KBM-7 (cell line): ENCODE results near the gene RUFY3.
"Not testable (repeated sequence)": the region's sequence is repeated elsewhere in the genome, so short reads cannot be mapped to it uniquely, and the experiment has no call there.

Experiments
- DNase-seq: peaks from one replicate; pipeline ENCODE4 v3.0.0-alpha.2; 2015
- in situ Hi-C: fragments of 300-500 bp; cut with MboI; formaldehyde crosslinking; loops from 2 replicates; pipeline ENCODE4 v1.14.3; 2020; ENCODE audit warnings: low sequenced_read_pairs, low pct_unique_long_range_greater_than_20kb, mixed read lengths

RUFY3 gene

DNA sequence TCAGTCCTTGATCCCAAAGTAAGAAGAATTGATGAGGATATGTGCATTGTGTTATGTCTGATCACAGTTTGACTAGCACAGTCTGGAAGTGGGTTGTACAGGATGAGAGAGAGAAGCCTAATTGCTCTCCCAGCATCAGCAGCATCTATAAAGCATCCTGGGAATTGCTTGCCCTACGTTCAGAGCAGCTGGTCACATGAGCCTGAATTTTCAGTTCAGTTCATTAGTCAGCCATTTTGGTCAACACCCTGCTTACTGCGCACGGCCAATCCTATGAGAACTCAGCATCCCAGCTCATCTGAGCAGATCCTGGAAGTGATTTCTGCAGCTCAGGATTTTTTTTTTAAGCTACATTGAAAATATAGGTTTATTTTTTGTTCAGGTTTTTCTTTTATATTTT is at the start of gene RUFY3:
TSS of gene RUFY3 (plus strand) at position 218 of the 400 bp plus-strand sequence. CDS start 610 bp downstream, outside the sequence.
- no peak for DNase-seq
- in situ Hi-C loops, result no loop called here

DNA sequence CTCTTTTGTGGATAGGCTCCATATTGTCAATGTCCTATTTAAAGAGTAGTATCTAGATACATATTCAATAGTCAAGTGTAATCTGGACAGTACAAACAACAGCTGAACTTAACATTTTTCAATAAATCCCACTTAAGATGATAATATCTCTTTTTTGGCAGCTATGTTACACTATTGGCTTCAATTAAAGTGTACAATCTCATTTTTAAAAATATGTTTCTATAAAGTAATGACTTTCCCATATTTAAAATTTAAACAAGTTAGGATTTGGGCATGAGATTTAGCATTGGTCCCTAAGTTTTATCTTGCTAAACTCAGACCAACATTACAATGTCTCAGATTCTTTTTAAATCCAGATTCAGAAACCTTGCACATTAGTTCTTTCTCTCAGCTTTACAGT is 47.6 kb upstream of the RUFY3 start:
- DNase-seq, result no peak
- in situ Hi-C loops, result no loop called here

- in situ Hi-C loops, result no loop called here
- no peak for DNase-seq
Measured at GRCh38 chr4:70674731-70675130, 47.0 kb upstream of the RUFY3 start.

DNA sequence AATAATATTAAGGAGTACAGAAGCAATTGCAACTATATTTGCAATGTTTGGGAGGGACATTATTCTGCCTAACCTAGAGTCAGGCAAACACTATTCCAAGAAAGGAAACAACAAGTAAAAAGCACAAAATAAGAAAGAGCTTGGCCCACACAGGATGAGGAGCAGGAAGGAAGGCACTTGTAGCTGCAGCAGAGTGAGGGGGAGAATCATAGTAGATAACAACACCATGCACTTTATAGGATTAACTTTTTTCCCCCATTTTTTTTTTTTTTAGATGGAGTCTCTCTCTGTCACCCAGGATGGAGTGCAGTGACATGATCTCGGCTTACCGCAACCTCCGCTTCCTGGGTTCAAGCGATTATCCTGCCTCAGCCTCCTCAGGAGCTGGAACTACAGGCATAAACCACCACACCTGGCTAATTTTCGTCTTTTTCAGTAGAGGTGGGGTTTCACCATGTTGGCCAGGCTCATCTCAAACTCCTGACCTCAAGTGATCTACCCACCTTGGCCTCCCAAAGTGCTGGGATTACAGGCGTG is 45.1 kb upstream of the RUFY3 start:
- in situ Hi-C loops, result no loop called here
- no peak for DNase-seq

DNA sequence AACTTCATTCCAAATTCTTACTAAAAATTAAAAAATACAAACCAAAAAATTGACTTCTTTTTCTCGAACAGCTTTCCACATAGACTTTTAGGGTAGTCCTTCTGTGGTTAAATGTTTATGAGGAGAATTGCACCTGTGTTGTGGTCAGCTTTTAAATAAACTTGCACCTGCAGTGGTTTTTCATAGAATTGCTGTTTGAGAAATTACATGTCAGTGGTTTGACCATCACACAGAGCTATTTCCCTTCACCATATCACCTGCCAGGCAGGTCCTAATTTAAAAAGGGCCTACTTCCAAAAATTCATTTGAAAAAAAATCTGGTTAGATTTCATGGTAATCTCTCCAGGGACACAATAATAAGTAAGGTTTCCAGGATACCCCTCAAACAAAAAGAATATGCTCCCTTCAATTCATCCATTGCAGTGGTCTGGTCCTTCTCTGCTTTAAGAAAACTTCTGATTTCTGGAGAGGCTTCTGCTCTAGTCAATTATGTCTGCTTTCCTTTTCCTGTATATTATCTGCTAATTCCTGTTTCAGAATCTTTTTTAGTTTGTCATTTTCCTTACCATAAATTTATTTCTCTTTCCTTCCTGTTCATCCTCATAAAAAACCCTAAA is 43.3 kb upstream of the RUFY3 start:
- in situ Hi-C loops, result no loop called here
- DNase-seq, result no peak

GRCh38 chr4:70680934-70681333 is 40.8 kb upstream of the RUFY3 start:
- no peak for DNase-seq
- in situ Hi-C loops, result no loop called here

- no peak for DNase-seq
- in situ Hi-C loops, result no loop called here
Measured at GRCh38 chr4:70681704-70682103, 40.1 kb upstream of the RUFY3 start.

- in situ Hi-C loops, DNase-seq: not testable (repeated sequence)
Measured at GRCh38 chr4:70682142-70682541, 39.6 kb upstream of the RUFY3 start.

GRCh38 chr4:70687392-70687791 is 34.4 kb upstream of the RUFY3 start:
- in situ Hi-C loops, result no loop called here
- DNase-seq, result no peak

- in situ Hi-C loops, result no loop called here
Measured at GRCh38 chr4:70687821-70688794, 33.7 kb upstream of the RUFY3 start, which contains the start of gene UTP3. TSS of gene UTP3 (plus strand) at chr4:70688532. CDS start at chr4:70688678, 146 bp downstream.

GRCh38 chr4:70688795-70689231 is 33.0 kb upstream of the RUFY3 start:
- peak; percentile 29 for DNase-seq
- in situ Hi-C loops, result no loop called here

More at GRCh38 chr4:70687821-70688794, 33.7 kb upstream of the RUFY3 start, which contains the start of gene UTP3:
- DNase-seq, result peak; percentile 100

DNA sequence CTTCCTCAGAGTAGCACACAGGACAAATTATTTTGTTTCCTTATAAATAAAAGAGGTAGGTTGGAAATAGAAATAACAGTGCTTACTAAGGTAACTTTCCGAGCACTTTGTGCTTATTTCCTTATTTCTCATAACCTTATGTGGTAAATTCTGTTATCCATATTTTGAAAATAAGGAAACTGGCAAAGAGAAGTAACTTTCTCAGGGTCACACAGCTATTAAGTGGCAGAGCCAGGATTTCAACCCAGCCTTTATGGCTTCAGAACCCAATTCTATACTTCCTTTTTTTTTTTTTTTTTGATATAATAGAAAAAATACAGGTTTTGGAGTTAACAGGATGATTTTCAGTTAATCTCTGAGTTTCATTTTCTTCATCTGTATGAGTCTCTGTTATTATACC is 30.1 kb upstream of the RUFY3 start:
- in situ Hi-C loops, result no loop called here
- DNase-seq, result peak; percentile 38

DNA sequence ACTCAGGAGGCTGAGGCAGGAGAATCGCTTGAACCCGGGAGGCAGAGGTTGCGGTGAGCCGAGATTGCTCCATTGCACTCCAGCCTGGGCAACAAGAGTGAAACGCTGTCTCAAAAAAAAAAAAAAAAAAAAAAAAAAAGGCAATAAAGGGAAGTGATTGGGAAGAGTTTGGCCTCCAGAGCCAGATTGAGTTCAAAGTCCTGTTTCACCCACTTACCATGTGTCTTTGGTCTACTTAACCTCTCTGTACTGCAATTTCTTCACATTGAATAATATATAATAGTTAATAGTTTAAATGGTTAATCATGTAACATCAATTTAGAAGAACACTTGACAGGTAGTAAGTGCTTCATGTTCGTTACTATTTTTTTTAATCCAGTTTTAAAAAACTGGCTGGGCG is 27.1 kb upstream of the RUFY3 start:
- in situ Hi-C loops, DNase-seq: not testable (repeated sequence)

DNA sequence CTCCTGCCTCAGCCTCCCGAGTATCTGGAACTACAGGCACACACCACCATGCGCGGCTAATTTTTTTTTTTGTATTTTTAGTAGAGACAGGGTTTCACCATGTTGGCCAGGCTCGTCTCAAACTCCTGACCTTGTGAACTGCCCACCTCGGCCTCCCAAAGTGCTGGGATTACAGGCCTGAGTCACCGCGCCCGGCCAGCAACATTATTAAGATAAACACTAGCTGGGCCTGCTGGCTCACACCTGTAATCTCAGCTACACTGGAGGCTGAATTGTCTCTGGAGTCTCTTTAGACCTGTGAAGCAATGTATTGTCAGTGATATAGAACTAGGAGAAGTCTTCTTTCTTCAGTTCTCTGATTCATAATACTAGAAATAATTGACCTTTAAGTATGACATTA is 23.3 kb upstream of the RUFY3 start:
- in situ Hi-C loops, result not testable (repeated sequence)

GRCh38 chr4:70700712-70701111 is 21.1 kb upstream of the RUFY3 start:
- in situ Hi-C loops, result no loop called here
- no peak for DNase-seq

More for the DNA sequence above, 23.3 kb upstream of the RUFY3 start:
- DNase-seq, result not testable (repeated sequence)

DNA sequence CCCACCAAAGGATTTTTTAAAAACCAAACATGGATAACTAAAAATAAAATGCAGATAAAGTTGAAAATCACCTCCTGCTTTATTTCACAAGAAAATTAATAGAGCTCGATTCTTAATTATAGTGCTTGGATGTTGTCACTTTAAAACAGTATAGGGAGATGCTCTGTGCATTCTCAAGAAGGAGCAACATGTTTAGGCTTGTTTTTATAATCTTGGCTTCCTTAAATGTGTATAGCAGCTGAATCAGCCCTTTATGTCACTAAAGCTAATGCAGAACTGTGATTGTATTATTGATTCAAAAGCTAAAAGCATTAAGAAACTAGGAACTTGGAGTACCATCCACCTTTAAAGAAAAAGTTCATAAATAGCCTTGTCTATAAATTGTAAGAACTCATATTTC is 20.5 kb upstream of the RUFY3 start:
- in situ Hi-C loops, result no loop called here
- DNase-seq, result no peak

DNA sequence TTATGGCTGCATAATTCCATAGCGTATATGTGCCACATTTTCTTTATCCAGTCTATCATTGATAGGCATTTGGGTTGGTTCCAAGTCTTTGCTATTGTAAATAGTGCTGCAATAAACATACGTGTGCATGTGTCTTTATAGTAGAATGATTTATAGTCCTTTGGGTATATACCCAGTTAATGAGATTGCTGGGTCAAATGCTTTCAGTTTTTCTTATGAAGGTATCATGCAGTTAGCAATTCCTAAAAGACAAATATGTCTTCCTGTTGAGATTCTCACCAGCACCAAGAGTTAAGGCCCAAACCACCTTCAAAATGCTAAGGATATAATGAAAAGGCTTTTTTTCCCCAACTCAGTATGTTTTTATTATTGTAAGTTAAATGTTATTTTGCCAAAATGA is 19.2 kb upstream of the RUFY3 start:
- DNase-seq, in situ Hi-C loops: not testable (repeated sequence)

- DNase-seq, result peak; percentile 28
- in situ Hi-C loops, result no loop called here
Measured at GRCh38 chr4:70703619-70704214, 18.0 kb upstream of the RUFY3 start.

DNA sequence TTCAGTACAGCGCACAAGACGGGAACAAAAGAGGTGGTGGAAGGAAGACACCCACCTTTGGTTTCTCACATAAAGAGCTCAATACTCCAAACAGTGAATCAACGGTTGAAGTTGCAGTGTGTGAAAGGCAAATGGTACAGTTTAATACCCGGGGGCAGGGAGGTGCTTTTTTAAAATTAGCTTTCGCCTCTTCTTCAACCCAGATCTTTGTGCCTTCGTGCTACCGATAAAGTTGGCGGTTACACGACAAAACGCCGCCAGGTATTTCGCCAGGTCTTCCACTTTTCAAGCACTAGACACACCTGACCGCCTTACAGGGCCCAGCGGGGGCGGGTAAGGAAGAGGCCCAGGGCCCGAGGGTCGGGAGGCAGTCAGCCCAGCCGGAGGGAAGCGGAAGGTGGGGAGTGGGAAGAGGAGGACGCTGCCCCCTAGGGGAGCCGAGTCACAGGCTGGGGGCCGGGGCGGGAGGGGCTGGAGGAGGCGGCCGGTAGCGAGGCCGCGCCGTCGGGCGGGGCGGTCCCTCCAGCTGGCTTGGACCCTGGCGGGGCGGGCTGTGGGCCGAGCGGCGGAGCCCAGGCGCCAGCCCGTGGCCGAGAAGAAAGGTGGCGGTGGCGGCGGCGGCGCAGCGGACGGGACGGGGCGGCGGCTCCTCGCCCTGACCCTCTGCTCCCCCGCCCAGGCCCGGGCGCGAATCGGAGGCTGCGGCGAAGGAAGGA is 17.4 kb upstream of the RUFY3 start:
- in situ Hi-C loops, result no loop called here
- peak; percentile 72 for DNase-seq
